ENCODE measurements around the gene ACP1. TPM values are rescaled to one million over a fixed set of nuclear protein-coding genes. Genes with fewer than 3 reads are reported as not detected.

The ACP1 gene
- total and polyA plus RNA-seq, 2 experiments from 2014 or later = 189 to 281 TPM

DNA sequence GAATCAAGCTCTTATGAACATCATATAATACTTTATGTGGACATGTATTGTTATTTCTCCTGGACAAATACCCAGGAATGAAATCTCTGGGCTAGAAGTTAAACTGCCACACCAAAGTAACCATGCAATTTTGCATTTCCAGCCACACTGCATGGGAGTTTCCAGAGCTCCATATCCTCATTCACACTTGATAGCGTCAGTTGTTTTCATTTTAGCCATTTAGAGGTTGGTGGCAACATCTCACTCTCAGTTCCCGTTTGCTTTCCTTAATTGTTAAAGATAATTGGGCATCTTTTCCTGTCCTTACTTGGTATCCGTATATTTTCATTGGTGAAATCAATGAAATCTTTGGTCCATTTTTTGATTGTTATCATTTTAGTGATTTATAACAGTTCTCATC, 48.7 kb upstream of the ACP1 start (continued):
- TF ChIP-seq ZNF462 (CRISPR knock-in tag; IDR thresholded peaks at IDR 0.05) = no peak
- TF ChIP-seq EZH2phosphoT487 (IDR thresholded peaks at IDR 0.05; ENCODE audit: unreplicated experiment) = no peak
- TF ChIP-seq ZNF114 (CRISPR knock-in tag; IDR thresholded peaks at IDR 0.05) = no peak
- no peak for TF ChIP-seq STAT1 (IDR thresholded peaks at IDR 0.05; ENCODE audit: unreplicated experiment)
- no peak for TF ChIP-seq ZNF331 (CRISPR knock-in tag; IDR thresholded peaks at IDR 0.05; ENCODE audit: low read depth)
- no peak for TF ChIP-seq JUNB (IDR thresholded peaks at IDR 0.05; ENCODE audit: unreplicated experiment)
- TF ChIP-seq, protein P1, sequence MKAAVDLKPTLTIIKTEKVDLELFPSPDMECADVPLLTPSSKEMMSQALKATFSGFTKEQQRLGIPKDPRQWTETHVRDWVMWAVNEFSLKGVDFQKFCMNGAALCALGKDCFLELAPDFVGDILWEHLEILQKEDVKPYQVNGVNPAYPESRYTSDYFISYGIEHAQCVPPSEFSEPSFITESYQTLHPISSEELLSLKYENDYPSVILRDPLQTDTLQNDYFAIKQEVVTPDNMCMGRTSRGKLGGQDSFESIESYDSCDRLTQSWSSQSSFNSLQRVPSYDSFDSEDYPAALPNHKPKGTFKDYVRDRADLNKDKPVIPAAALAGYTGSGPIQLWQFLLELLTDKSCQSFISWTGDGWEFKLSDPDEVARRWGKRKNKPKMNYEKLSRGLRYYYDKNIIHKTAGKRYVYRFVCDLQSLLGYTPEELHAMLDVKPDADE (IDR thresholded peaks at IDR 0.05) = no peak

GRCh38 chr2:223451-223850, 41.3 kb upstream of the ACP1 start:
- Histone ChIP-seq H3F3A (replicated peaks; ENCODE audit: low read depth) (no peaks in the 10 kb centered on the region), H3K4me2 (no peak overlapping the region), H3K27ac (ENCODE audit: low read depth) (no peak overlapping the region), H2AFZ (no peak overlapping the region), H3K4me3 (no peak overlapping the region), H3K4me1 (ENCODE audit: insufficient read depth) (no peaks in the 10 kb centered on the region), H3K9me2 (ENCODE audit: insufficient read depth) (no peaks in the 10 kb centered on the region), H3K79me2 (replicated peaks; ENCODE audit: insufficient read depth) (no peaks in the 10 kb centered on the region), H3K27me3 (ENCODE audit: insufficient read depth) (no peaks in the 10 kb centered on the region), H3K36me3 (ENCODE audit: insufficient read depth) (peaks cover 5% of the 10 kb centered on the region; the same call in 1 of the 2 replicates), H4K20me1 (replicated peaks; ENCODE audit: insufficient read depth) (peaks cover 3% of the 10 kb centered on the region; the same call in 1 of the 2 replicates)
- H3K27ac Mint-ChIP-seq = no peak overlapping the region
- no peaks in the 10 kb centered on the region for H3K9me3 Mint-ChIP-seq
- H3K4me3 Mint-ChIP-seq = no peak overlapping the region
- no peaks in the 10 kb centered on the region for H3K4me1 Mint-ChIP-seq
- ATAC-seq (no peak), DNase-seq (ENCODE audit: low spot score) (no peak)
- no peaks in the 10 kb centered on the region for H3K27me3 Mint-ChIP-seq (ENCODE audit: insufficient read depth, low read depth, poor library complexity)
- peaks cover 24% of the 10 kb centered on the region; the same call in 2 of the 3 replicates for H3K36me3 Mint-ChIP-seq (ENCODE audit: low read depth)
- TF ChIP-seq JUNB (IDR thresholded peaks at IDR 0.05; ENCODE audit: unreplicated experiment) (no peak), EZH2phosphoT487 (IDR thresholded peaks at IDR 0.05; ENCODE audit: unreplicated experiment) (no peak), ZNF462 (CRISPR knock-in tag; IDR thresholded peaks at IDR 0.05) (no peak), ZNF331 (CRISPR knock-in tag; IDR thresholded peaks at IDR 0.05; ENCODE audit: low read depth) (no peak), CREB1 (CRISPR knock-in tag; IDR thresholded peaks at IDR 0.05; ENCODE audit: low read depth) (no peak), ZNF114 (CRISPR knock-in tag; IDR thresholded peaks at IDR 0.05) (no peak)

All from GM23338 (cell line).